Endothelial cell (in vitro differentiated cells): ENCODE measurements around the gene MAJIN. TPM values are rescaled to one million over a fixed set of nuclear protein-coding genes. Genes with fewer than 3 reads are reported as not detected.
A peak's percentile ranks its signal among the peaks of the same experiment; 100 is the strongest.

Experiments
- DNase-seq: peaks from one replicate; pipeline ENCODE4 v3.0.0; 2021; ENCODE audit warnings: low spot score
- H3K27ac Mint-ChIP-seq: one replicate; pipeline ENCODE4 v1.8.0; 2021; ENCODE audit warnings: mixed read lengths, inconsistent platforms; ENCODE audit not compliant: unreplicated experiment
- H3K27me3 Mint-ChIP-seq: one replicate; pipeline ENCODE4 v1.8.0; 2021; ENCODE audit warnings: mild to moderate bottlenecking, moderate library complexity, mixed read lengths, inconsistent platforms; ENCODE audit not compliant: unreplicated experiment
- H3K36me3 Mint-ChIP-seq: one replicate; pipeline ENCODE4 v1.8.0; 2021; ENCODE audit warnings: mild to moderate bottlenecking, low read depth, mixed read lengths, inconsistent platforms; ENCODE audit not compliant: unreplicated experiment
- H3K4me1 Mint-ChIP-seq: one replicate; pipeline ENCODE4 v1.8.0; 2021; ENCODE audit warnings: mild to moderate bottlenecking, mixed read lengths, inconsistent platforms; ENCODE audit not compliant: unreplicated experiment
- H3K4me3 Mint-ChIP-seq: one replicate; pipeline ENCODE4 v1.8.0; 2021; ENCODE audit warnings: mild to moderate bottlenecking, mixed read lengths, inconsistent platforms; ENCODE audit not compliant: unreplicated experiment
- H3K9me3 Mint-ChIP-seq: one replicate; pipeline ENCODE4 v1.8.0; 2021; ENCODE audit warnings: mixed read lengths, inconsistent platforms; ENCODE audit not compliant: unreplicated experiment
- total RNA-seq: library from RNA; stranded (reverse); fragmentation: NEBNext Ultra II Directional; extraction: Animal tissue kit (Norgen Biotek cat#: 25700); gene quantifications from one replicate; pipeline ENCODE4 v1.2.1, GENCODE V29; 2021; ENCODE audit not compliant: unreplicated experiment
- TF ChIP-seq, protein P1 (sequence below): fragments of 200-600 bp; sonication (generic); IDR thresholded peaks from one replicate; pipeline ENCODE4 v1.5.0; 2021; ENCODE audit warnings: antibody characterized with exemption; ENCODE audit not compliant: unreplicated experiment

MAJIN gene
- total RNA-seq, 1 donor from 2014 or later: not detected

DNA sequence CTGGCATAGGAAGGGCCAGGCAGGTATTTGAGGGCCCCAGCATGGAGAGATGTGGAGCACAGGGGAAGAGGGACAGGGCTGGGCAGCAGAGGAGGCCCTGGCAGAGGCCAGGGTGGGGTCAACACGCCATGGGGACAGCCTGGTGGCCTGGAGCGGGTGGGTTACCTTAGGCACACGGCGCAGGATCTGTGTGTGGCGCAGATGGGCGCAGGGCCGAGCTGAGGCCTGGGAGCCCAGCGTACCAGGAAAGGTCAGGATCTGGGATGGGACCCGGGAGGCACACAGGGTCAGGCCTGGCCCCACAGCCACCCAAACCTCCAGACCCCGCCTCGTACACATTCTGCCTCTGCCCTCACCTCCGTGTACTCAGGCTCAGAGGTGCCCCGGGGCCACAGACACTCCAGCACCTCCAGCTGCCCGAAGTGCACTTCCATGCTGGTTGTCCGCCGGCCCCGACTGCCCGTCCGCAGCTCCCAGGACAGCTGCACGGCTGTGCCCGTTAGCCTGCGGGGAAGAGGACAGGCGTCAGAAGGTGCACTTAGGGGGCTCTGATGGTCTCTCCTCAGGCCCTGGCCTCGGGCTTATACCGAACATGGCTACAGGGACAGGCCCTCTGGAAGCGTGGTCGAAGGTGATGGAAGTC lies 61.3 kb downstream of the MAJIN start:
- H3K27ac Mint-ChIP-seq: no peak overlapping the region
- H3K4me3 Mint-ChIP-seq: peak overlapping the region; percentile 59
- H3K4me1 Mint-ChIP-seq: peaks cover 3% of the 10 kb centered on the region
- peaks cover 20% of the 10 kb centered on the region for H3K36me3 Mint-ChIP-seq
- DNase-seq: no peak
- H3K27me3 Mint-ChIP-seq: peaks cover 5% of the 10 kb centered on the region
- no peaks in the 10 kb centered on the region for H3K9me3 Mint-ChIP-seq
- TF ChIP-seq, protein P1, sequence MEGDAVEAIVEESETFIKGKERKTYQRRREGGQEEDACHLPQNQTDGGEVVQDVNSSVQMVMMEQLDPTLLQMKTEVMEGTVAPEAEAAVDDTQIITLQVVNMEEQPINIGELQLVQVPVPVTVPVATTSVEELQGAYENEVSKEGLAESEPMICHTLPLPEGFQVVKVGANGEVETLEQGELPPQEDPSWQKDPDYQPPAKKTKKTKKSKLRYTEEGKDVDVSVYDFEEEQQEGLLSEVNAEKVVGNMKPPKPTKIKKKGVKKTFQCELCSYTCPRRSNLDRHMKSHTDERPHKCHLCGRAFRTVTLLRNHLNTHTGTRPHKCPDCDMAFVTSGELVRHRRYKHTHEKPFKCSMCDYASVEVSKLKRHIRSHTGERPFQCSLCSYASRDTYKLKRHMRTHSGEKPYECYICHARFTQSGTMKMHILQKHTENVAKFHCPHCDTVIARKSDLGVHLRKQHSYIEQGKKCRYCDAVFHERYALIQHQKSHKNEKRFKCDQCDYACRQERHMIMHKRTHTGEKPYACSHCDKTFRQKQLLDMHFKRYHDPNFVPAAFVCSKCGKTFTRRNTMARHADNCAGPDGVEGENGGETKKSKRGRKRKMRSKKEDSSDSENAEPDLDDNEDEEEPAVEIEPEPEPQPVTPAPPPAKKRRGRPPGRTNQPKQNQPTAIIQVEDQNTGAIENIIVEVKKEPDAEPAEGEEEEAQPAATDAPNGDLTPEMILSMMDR: no peak

DNA sequence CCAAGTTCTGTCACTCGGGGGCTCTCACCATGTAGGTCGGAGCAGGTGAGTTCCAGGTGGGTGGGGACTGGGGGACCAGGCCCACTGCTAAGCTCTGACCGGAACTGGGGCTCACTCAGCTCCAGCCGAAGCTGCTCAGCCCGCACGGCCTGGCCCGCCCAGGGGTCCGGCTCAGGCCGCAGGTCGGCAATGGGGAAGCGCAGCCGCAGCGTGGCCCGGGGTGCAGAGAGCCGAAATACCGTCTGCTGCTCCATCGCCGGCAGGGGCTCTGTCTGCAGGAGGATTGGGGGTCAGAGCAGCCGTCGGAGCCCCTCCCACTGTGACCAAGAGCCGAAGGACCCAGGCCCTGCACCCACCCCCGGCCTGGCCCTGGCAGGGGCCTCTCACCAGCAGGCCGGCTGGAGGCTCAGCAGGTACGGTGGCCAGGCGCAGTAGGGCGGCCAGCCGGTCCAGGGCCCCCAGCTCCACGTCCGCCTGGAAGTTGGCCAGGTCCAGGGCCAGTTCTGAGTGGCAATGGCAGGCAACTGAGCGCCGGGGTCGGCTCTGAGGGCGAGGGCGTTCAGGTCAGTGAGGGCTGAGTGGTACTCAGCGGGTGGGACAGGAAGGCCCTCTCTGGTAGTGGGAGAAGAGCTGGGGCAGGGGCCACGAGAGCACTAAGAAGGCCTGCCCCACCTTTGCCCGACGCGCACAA lies 62.1 kb downstream of the MAJIN start:
- H3K4me3 Mint-ChIP-seq: no peak overlapping the region
- H3K9me3 Mint-ChIP-seq: no peaks in the 10 kb centered on the region
- H3K4me1 Mint-ChIP-seq: peaks cover 3% of the 10 kb centered on the region
- DNase-seq: no peak
- peaks cover 24% of the 10 kb centered on the region for H3K36me3 Mint-ChIP-seq
- TF ChIP-seq, protein P1: no peak
- H3K27ac Mint-ChIP-seq: no peak overlapping the region
- peaks cover 5% of the 10 kb centered on the region for H3K27me3 Mint-ChIP-seq

DNA sequence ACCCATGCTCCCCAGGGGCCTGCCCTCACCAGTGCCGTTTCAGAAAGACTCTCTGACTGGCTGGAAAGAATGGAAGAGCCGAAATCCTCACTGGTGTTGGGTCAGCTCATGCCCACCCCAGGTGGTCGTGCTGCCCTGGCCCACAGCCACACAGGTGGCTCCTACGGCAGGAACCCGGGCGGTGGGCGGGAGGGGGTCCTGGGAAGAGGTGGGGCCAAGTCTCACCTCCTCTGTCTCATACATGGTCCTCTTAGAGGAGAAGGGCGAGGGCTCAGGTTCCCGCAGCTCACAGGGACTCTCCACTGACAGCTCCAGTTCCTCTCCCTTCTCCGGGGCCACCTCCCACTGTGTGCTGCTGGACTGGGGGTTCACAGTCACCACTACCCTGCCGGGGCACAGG lies 63.1 kb downstream of the MAJIN start:
- H3K9me3 Mint-ChIP-seq: no peaks in the 10 kb centered on the region
- no peak overlapping the region for H3K4me3 Mint-ChIP-seq
- peaks cover 2% of the 10 kb centered on the region for H3K27me3 Mint-ChIP-seq

DNA sequence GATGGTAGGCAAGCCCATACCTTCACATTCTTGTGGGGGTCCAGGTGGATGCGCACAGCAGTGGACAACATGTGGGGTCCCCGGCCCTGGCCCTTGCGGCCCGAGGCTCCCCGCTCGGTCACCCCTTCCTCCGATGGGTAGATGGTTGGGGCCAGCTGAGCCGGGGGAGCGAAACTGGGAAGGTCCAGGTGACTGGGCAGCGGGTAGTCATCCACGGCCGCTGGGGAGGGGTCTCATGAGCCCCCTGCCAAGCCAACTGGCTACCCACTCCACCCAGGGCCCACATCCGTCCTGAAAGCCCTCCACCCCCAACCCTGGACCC lies 65.6 kb downstream of the MAJIN start:
- no peak overlapping the region for H3K4me3 Mint-ChIP-seq
- peaks cover 2% of the 10 kb centered on the region for H3K27me3 Mint-ChIP-seq
- TF ChIP-seq, protein P1: no peak

More for the DNA sequence above, 63.1 kb downstream of the MAJIN start:
- H3K27ac Mint-ChIP-seq: no peak overlapping the region
- TF ChIP-seq, protein P1: no peak
- peaks cover 24% of the 10 kb centered on the region for H3K36me3 Mint-ChIP-seq
- no peak for DNase-seq
- no peaks in the 10 kb centered on the region for H3K4me1 Mint-ChIP-seq

DNA sequence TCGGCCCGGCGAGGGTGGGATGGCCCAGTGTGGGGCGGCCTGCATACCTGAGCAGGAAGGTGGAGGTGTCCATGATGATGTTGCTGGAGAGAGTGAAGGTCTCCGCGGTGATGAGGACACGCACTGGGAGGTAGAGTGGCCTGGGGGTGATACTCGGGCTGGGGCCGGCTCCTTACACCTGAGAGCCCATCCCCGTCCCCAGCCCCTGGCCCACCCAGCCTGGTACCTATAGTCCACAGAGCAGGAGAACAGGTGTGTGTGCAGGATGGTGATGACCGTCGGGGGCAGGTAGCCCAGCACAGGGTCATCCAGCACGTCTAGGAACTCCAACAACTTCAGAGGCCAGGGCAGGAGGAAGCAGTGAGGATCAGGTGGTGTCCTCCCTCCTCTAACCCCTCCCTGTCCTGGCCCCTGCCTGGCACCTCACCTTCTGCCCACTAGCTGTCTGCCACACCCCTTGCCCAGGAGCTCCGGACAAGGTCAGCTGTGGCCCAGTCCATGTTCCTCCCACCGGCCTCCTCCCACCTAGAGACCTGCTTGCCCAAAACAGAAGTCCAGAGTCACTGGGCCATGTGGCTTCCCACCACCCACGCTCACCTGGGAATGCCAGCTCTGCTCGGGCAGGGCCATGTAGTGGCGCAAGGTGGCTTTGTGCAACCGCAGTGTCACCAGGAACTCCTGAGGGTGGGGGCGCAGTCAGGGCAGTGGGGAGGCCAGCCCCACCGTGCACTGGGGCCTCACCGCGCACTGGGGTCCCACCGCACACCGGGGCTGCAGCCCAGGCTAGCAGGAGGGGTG lies 66.2 kb downstream of the MAJIN start:
- Mint-ChIP-seq H3K36me3 (peaks cover 19% of the 10 kb centered on the region), H3K4me1 (no peaks in the 10 kb centered on the region), H3K4me3 (no peak overlapping the region), H3K9me3 (no peaks in the 10 kb centered on the region), H3K27ac (no peak overlapping the region), H3K27me3 (peaks cover 2% of the 10 kb centered on the region)
- TF ChIP-seq, protein P1: no peak
- DNase-seq: no peak

More for the DNA sequence above, 65.6 kb downstream of the MAJIN start:
- Mint-ChIP-seq H3K4me1 (no peaks in the 10 kb centered on the region), H3K9me3 (no peaks in the 10 kb centered on the region), H3K36me3 (peaks cover 16% of the 10 kb centered on the region), H3K27ac (no peak overlapping the region)
- DNase-seq: no peak
